ENCODE data around the gene CEP41. TPM values are rescaled to one million over a fixed set of nuclear protein-coding genes. Genes with fewer than 3 reads are reported as not detected.

CEP41 gene
- polyA plus RNA-seq, 2 of the 4 experiments (the other 2 are of a cell fraction): 13.0 to 23.1 TPM

GRCh38 chr7:130430115-130430514, 10.7 kb downstream of the CEP41 start:
- WGBS (ENCODE audit: missing lambda C conversion rate): 89% methylated on average over 1 of the region's 1 CpG
- 0 out of 3 replicates have a peak, but pooled peaks cover 3% of the 10 kb centered on the region for H3K4me1 ChIP-seq
- H3K4me3 ChIP-seq: no peak overlapping the region
- ATAC-seq (no peak), DNase-seq (ENCODE audit: low read depth in 1 of 2, low spot score in 1 of 2) (no peak), FAIRE-seq (no peak)
- H3K9me3 ChIP-seq: no peaks in the 10 kb centered on the region
- ChIA-PET CTCF (no interaction called here), POLR2A (interaction anchor here (0.5 kb wide), 1 partner anchor 192 kb away, joined by 4 read pairs; no protein-coding TSS in a partner anchor)
- no peak overlapping the region for H3K4me2 ChIP-seq
- no peak for TF ChIP-seq SREBF2 (IDR thresholded peaks at IDR 0.05)
- no peak for TF ChIP-seq ATOH8 (CRISPR knock-in tag; IDR thresholded peaks at IDR 0.05; ENCODE audit: low read depth)
- no peak for TF ChIP-seq HES2 (IDR thresholded peaks at IDR 0.05)
- TF ChIP-seq BCL3 (IDR thresholded peaks at IDR 0.05): no peak
- no peak for TF ChIP-seq NFE2L2 (conservative IDR thresholded peaks at IDR 0.05; ENCODE audit: low read length)
- no peak for TF ChIP-seq SMC3 (IDR thresholded peaks at IDR 0.05)
- TF ChIP-seq ZNF302 (CRISPR knock-in tag; IDR thresholded peaks at IDR 0.05): no peak
- TF ChIP-seq ELK1 (IDR thresholded peaks at IDR 0.05; ENCODE audit: low read depth, low read length): no peak
- TF ChIP-seq HOXB5 (CRISPR knock-in tag; IDR thresholded peaks at IDR 0.05): no peak
- TF ChIP-seq TP53 (CRISPR knock-in tag; IDR thresholded peaks at IDR 0.05): no peak
- no peak for TF ChIP-seq PBX3 (IDR thresholded peaks at IDR 0.05)
- no peak overlapping the region for H3K27ac ChIP-seq

- CTCF ChIA-PET: no interaction called here
- ATAC-seq: no peak
- no peak for DNase-seq (ENCODE audit: low read depth in 1 of 2, low spot score in 1 of 2)
- FAIRE-seq: no peak
- Histone ChIP-seq H3K4me1 (0 out of 3 replicates have a peak, but pooled peaks cover 3% of the 10 kb centered on the region), H3K27ac (no peak overlapping the region), H3K4me2 (no peak overlapping the region), H3K4me3 (no peak overlapping the region), H3K9me3 (no peaks in the 10 kb centered on the region)
- WGBS (ENCODE audit: missing lambda C conversion rate): 95% methylated on average over 1 of the region's 4 CpGs
- TF ChIP-seq SREBF2 (IDR thresholded peaks at IDR 0.05) (no peak), USF2 (IDR thresholded peaks at IDR 0.05) (no peak), RNF2 (IDR thresholded peaks at IDR 0.05; ENCODE audit: borderline replicate concordance, low read depth) (no peak), CHD4 (IDR thresholded peaks at IDR 0.05; ENCODE audit: borderline replicate concordance) (no peak), HOXB13 (CRISPR knock-in tag; IDR thresholded peaks at IDR 0.05; ENCODE audit: low read depth) (no peak), CHD2 (IDR thresholded peaks at IDR 0.05; ENCODE audit: low read length, partially characterized antibody) (no peak), POLR2AphosphoS2 (conservative IDR thresholded peaks at IDR 0.05; ENCODE audit: low read length) (no peak), JUNB (IDR thresholded peaks at IDR 0.05) (no peak), BHLHE40 (IDR thresholded peaks at IDR 0.05; ENCODE audit: low read depth, low read length) (no peak), ATOH8 (CRISPR knock-in tag; IDR thresholded peaks at IDR 0.05; ENCODE audit: low read depth) (no peak), MAFK (IDR thresholded peaks at IDR 0.05; ENCODE audit: partially characterized antibody) (no peak), ZNF302 (CRISPR knock-in tag; IDR thresholded peaks at IDR 0.05) (no peak), REST (IDR thresholded peaks at IDR 0.05) (no peak), RARB (CRISPR knock-in tag; IDR thresholded peaks at IDR 0.05) (no peak), TFCP2L1 (CRISPR knock-in tag; IDR thresholded peaks at IDR 0.05) (no peak), BCL3 (IDR thresholded peaks at IDR 0.05) (no peak), SMC3 (IDR thresholded peaks at IDR 0.05) (no peak), ZC3H11A (IDR thresholded peaks at IDR 0.05) (no peak), ESRRA (IDR thresholded peaks at IDR 0.05; ENCODE audit: borderline replicate concordance, low read length) (no peak)
- POLR2A ChIA-PET: interaction anchor here (1.9 kb wide), 1 partner anchor 12 kb away, joined by 4 read pairs; the partner anchor contains the start of gene CEP41
Observed at GRCh38 chr7:130429019-130429418, 11.8 kb downstream of the CEP41 start.
